Measurements from ENCODE around the gene PLAAT1. TPM values are rescaled to one million over a fixed set of nuclear protein-coding genes. Genes with fewer than 3 reads are reported as not detected.
A peak's percentile ranks its signal among the peaks of the same experiment; 100 is the strongest.

The PLAAT1 gene
- total RNA-seq (2021), result not detected in 2 replicates
- percentile 5 among the genes with signal in this experiment for Bru-seq, nascent RNA
- percentile 3 among the genes with signal in this experiment for BruChase-seq, experiment 1, labeled RNA remaining after a 2-hour chase
- BruChase-seq, experiment 2, labeled RNA remaining after a 6-hour chase, result not detected
- long read RNA-seq, result 0 reads

- Histone ChIP-seq H3F3A (ENCODE audit: insufficient read depth, low read depth) (no peaks in the 10 kb centered on the region), H4K20me1 (ENCODE audit: insufficient read depth) (no peaks in the 10 kb centered on the region), H3K9me2 (ENCODE audit: insufficient read depth) (no peaks in the 10 kb centered on the region), H3K4me3 (no peak within 1 kb of the TSS), H3K79me2 (ENCODE audit: low read depth) (no peaks in the 10 kb centered on the region), H3K36me3 (ENCODE audit: low read depth) (no peaks in the 10 kb centered on the region), H3K4me1 (replicated peaks; ENCODE audit: insufficient read depth) (no peaks in the 10 kb centered on the region), H3K4me2 (no peak within 1 kb of the TSS), H2AFZ (no peak within 1 kb of the TSS), H3K27ac (no peak within 1 kb of the TSS), H3K27me3 (ENCODE audit: insufficient read depth, low read depth) (no peaks in the 10 kb centered on the region), H3K9me3 (ENCODE audit: insufficient read depth, low read depth) (no peaks in the 10 kb centered on the region)
- ChIA-PET POLR2A (ENCODE audit: unreplicated experiment) (no interaction called here), CTCF (no interaction called here)
- intact Hi-C loops (cut with micrococcal nuclease; ENCODE audit: unreplicated experiment), result no loop called here
- BruUV-seq (replicated peaks), result no TSS peak
- no peak for TF ChIP-seq EZH2 (IDR thresholded peaks at IDR 0.05; ENCODE audit: low read depth)
- TF ChIP-seq, protein P1, sequence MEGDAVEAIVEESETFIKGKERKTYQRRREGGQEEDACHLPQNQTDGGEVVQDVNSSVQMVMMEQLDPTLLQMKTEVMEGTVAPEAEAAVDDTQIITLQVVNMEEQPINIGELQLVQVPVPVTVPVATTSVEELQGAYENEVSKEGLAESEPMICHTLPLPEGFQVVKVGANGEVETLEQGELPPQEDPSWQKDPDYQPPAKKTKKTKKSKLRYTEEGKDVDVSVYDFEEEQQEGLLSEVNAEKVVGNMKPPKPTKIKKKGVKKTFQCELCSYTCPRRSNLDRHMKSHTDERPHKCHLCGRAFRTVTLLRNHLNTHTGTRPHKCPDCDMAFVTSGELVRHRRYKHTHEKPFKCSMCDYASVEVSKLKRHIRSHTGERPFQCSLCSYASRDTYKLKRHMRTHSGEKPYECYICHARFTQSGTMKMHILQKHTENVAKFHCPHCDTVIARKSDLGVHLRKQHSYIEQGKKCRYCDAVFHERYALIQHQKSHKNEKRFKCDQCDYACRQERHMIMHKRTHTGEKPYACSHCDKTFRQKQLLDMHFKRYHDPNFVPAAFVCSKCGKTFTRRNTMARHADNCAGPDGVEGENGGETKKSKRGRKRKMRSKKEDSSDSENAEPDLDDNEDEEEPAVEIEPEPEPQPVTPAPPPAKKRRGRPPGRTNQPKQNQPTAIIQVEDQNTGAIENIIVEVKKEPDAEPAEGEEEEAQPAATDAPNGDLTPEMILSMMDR (conservative IDR thresholded peaks at IDR 0.05), result no peak
- DNase-seq, result no peak
Measured at GRCh38 chr3:193240850-193241706, at the start of gene PLAAT1. Gene PLAAT1 (plus strand): TSS chr3:193241222. CDS start chr3:193255651, 14,429 bp downstream.

GRCh38 chr3:193194371-193194770 lies 46.7 kb upstream of the PLAAT1 start:
- Histone ChIP-seq H3K9me3 (ENCODE audit: insufficient read depth, low read depth) (no peaks in the 10 kb centered on the region), H3K4me1 (replicated peaks; ENCODE audit: insufficient read depth) (no peaks in the 10 kb centered on the region), H3K79me2 (ENCODE audit: low read depth) (no peaks in the 10 kb centered on the region), H3K27me3 (ENCODE audit: insufficient read depth, low read depth) (peaks cover 18% of the 10 kb centered on the region; the same call in 1 of the 2 replicates), H3K4me3 (no peak overlapping the region), H3K9me2 (ENCODE audit: insufficient read depth) (no peaks in the 10 kb centered on the region), H3F3A (ENCODE audit: insufficient read depth, low read depth) (no peaks in the 10 kb centered on the region), H3K27ac (no peak overlapping the region), H3K36me3 (ENCODE audit: low read depth) (no peaks in the 10 kb centered on the region), H4K20me1 (ENCODE audit: insufficient read depth) (no peaks in the 10 kb centered on the region), H3K4me2 (no peak overlapping the region), H2AFZ (no peak overlapping the region)
- ChIA-PET POLR2A (ENCODE audit: unreplicated experiment) (no interaction called here), CTCF (no interaction called here)
- intact Hi-C loops (cut with micrococcal nuclease; ENCODE audit: unreplicated experiment), result no loop called here
- TF ChIP-seq, protein P1 (conservative IDR thresholded peaks at IDR 0.05), result no peak
- no peak for TF ChIP-seq EZH2 (IDR thresholded peaks at IDR 0.05; ENCODE audit: low read depth)
- DNase-seq, result no peak
- BruUV-seq (replicated peaks), result no TSS peak

DNA sequence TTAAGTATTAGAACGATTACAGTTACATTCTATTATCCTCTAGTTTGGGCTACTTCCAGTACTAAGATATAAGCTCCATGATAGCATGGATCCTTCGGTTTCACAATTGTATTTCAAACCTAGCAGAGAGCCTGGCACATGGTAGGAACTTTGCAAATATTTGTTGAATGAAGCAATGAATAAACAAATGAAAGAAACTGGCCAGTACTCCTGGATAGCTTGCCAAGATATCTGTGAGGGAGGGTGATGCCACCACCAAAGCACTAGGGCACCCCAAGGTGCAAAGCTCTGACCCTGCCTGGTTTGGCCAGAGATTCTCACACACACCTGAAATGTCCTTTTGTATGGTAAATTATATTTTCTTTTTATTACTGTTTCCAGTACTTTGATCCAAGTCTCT lies 44.3 kb upstream of the PLAAT1 start:
- DNase-seq, result no peak
- Histone ChIP-seq H3K79me2 (ENCODE audit: low read depth) (no peaks in the 10 kb centered on the region), H3K9me2 (ENCODE audit: insufficient read depth) (no peaks in the 10 kb centered on the region), H3K36me3 (ENCODE audit: low read depth) (no peaks in the 10 kb centered on the region), H3K9me3 (ENCODE audit: insufficient read depth, low read depth) (no peaks in the 10 kb centered on the region), H3K4me2 (no peak overlapping the region), H4K20me1 (ENCODE audit: insufficient read depth) (no peaks in the 10 kb centered on the region), H3K4me1 (replicated peaks; ENCODE audit: insufficient read depth) (no peaks in the 10 kb centered on the region), H3K27ac (no peak overlapping the region), H3K4me3 (no peak overlapping the region), H3K27me3 (ENCODE audit: insufficient read depth, low read depth) (peaks cover 32% of the 10 kb centered on the region), H2AFZ (no peak overlapping the region), H3F3A (ENCODE audit: insufficient read depth, low read depth) (no peaks in the 10 kb centered on the region)
- CTCF ChIA-PET, result no interaction called here
- BruUV-seq (replicated peaks), result no TSS peak
- intact Hi-C loops (cut with micrococcal nuclease; ENCODE audit: unreplicated experiment), result no loop called here
- TF ChIP-seq, protein P1 (conservative IDR thresholded peaks at IDR 0.05), result no peak
- TF ChIP-seq EZH2 (IDR thresholded peaks at IDR 0.05; ENCODE audit: low read depth), result no peak
- POLR2A ChIA-PET (ENCODE audit: unreplicated experiment), result no interaction called here

Data from PC-9 (cell line).